RWPE2 (cell line): ENCODE results near the gene MYEOV.

Source experiments
- ATAC-seq: fragments of 200-7000 bp; cut with Tn5 transposase; 3 replicates; pipeline ENCODE4 v1.9.1; 2021; ENCODE audit warnings: low read depth
- DNase-seq: peaks from one replicate; pipeline ENCODE4 v3.0.0-alpha.2; 2020; ENCODE audit warnings: low spot score
- H3K27ac ChIP-seq: fragments of 450-650 bp; 2 replicates; pipeline ENCODE4 v1.5.1; 2017; ENCODE audit warnings: mild to moderate bottlenecking; ENCODE audit not compliant: poor library complexity, severe bottlenecking
- H3K27me3 ChIP-seq: fragments of 250-450 bp; sonication (Bioruptor Pico); 2 replicates; pipeline ENCODE4 v1.5.1; 2021; ENCODE audit warnings: mild to moderate bottlenecking, moderate library complexity; ENCODE audit not compliant: insufficient read depth, poor library complexity, severe bottlenecking
- H3K36me3 ChIP-seq: fragments of 250-450 bp; sonication (Bioruptor Pico); 2 replicates; pipeline ENCODE4 v1.5.1; 2020; ENCODE audit warnings: low read depth, mild to moderate bottlenecking, moderate library complexity
- H3K4me1 ChIP-seq: fragments of 250-450 bp; sonication (Bioruptor Pico); 2 replicates; pipeline ENCODE4 v1.5.1; 2021; ENCODE audit warnings: mild to moderate bottlenecking, moderate library complexity; ENCODE audit not compliant: insufficient read depth, poor library complexity, severe bottlenecking
- H3K4me3 ChIP-seq: fragments of 250-450 bp; sonication (Bioruptor Pico); 2 replicates; pipeline ENCODE4 v1.5.1; 2021; ENCODE audit warnings: mild to moderate bottlenecking, moderate library complexity; ENCODE audit not compliant: severe bottlenecking
- H3K9me3 ChIP-seq: fragments of 250-450 bp; sonication (Bioruptor Pico); 2 replicates; pipeline ENCODE4 v1.5.1; 2021; ENCODE audit warnings: mild to moderate bottlenecking, moderate library complexity; ENCODE audit not compliant: severe bottlenecking
- TF ChIP-seq, protein P1 (sequence below): fragments of 450-650 bp; IDR thresholded peaks from one replicate; pipeline ENCODE4 v1.5.1; 2017; ENCODE audit warnings: mild to moderate bottlenecking, moderate library complexity; ENCODE audit not compliant: poor library complexity, severe bottlenecking

Gene MYEOV

DNA sequence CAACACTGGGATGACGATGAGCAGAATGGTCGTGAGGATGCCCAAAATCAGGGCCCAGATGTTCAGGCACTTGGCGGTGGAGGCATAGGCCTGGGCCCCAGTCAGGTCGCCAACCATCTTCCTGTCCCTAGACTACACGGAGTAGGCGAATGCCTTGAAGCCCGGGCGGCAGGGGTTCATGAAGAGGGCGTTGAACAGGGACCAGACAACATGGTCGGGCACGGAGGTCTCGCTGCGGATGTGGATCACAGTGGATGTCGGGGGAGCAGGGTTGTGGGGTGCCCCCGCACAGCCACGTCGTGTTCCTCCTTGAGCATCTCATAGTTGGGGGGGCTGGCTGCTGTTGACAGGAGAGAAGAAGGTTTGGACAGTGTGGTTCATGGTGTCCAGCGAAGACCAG lies 9.5 kb downstream of the MYEOV start:
- H3K9me3 ChIP-seq, result no peaks in the 10 kb centered on the region

DNA sequence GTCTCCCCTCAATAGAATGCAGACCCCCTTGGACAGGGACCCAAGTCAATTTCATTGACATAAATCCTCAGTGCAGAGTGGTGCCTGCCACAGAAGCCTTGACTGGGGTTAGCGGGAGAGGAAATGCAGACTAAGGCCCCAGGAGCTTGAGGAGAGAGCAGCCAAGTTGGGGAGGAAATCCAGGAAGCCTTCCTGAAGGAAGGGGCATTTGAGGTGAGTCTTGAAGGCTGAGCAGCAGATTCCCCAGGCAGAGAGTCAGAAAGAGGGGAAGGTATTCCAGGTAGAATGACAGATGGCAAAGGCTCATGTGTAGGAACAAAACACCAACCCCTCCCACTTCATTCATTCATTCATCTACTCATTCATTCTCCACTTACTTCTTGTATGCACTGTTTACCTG lies 10.3 kb downstream of the MYEOV start:
- H3K9me3 ChIP-seq, result no peaks in the 10 kb centered on the region
- peaks cover 26% of the 10 kb centered on the region for H3K4me1 ChIP-seq
- no peak for DNase-seq
- H3K27me3 ChIP-seq, result no peaks in the 10 kb centered on the region
- H3K36me3 ChIP-seq, result no peaks in the 10 kb centered on the region
- H3K27ac ChIP-seq, result no peak overlapping the region
- no peak overlapping the region for H3K4me3 ChIP-seq
- no peak for ATAC-seq
- TF ChIP-seq, protein P1, sequence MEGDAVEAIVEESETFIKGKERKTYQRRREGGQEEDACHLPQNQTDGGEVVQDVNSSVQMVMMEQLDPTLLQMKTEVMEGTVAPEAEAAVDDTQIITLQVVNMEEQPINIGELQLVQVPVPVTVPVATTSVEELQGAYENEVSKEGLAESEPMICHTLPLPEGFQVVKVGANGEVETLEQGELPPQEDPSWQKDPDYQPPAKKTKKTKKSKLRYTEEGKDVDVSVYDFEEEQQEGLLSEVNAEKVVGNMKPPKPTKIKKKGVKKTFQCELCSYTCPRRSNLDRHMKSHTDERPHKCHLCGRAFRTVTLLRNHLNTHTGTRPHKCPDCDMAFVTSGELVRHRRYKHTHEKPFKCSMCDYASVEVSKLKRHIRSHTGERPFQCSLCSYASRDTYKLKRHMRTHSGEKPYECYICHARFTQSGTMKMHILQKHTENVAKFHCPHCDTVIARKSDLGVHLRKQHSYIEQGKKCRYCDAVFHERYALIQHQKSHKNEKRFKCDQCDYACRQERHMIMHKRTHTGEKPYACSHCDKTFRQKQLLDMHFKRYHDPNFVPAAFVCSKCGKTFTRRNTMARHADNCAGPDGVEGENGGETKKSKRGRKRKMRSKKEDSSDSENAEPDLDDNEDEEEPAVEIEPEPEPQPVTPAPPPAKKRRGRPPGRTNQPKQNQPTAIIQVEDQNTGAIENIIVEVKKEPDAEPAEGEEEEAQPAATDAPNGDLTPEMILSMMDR, result no peak

More for the DNA sequence above, 9.5 kb downstream of the MYEOV start:
- Histone ChIP-seq H3K4me3 (no peak overlapping the region), H3K4me1 (peaks cover 32% of the 10 kb centered on the region), H3K36me3 (no peaks in the 10 kb centered on the region), H3K27ac (peak overlapping the region; percentile 96), H3K27me3 (no peaks in the 10 kb centered on the region)
- ATAC-seq, result no peak
- no peak for DNase-seq
- TF ChIP-seq, protein P1, result no peak

- DNase-seq (no peak), ATAC-seq (no peak)
- Histone ChIP-seq H3K4me3 (no peak overlapping the region), H3K9me3 (no peaks in the 10 kb centered on the region), H3K27ac (no peak overlapping the region), H3K36me3 (no peaks in the 10 kb centered on the region), H3K27me3 (no peaks in the 10 kb centered on the region), H3K4me1 (peaks cover 26% of the 10 kb centered on the region)
- TF ChIP-seq, protein P1, result no peak
Measured at GRCh38 chr11:69304686-69305085, 10.7 kb downstream of the MYEOV start.

- no peak for ATAC-seq
- no peaks in the 10 kb centered on the region for H3K9me3 ChIP-seq
- DNase-seq, result no peak
- no peaks in the 10 kb centered on the region for H3K27me3 ChIP-seq
- no peak overlapping the region for H3K27ac ChIP-seq
- H3K4me3 ChIP-seq, result no peak overlapping the region
- TF ChIP-seq, protein P1, result no peak
- H3K36me3 ChIP-seq, result no peaks in the 10 kb centered on the region
- H3K4me1 ChIP-seq, result peaks cover 19% of the 10 kb centered on the region
Measured at GRCh38 chr11:69305885-69306540, 12.1 kb downstream of the MYEOV start.

- Histone ChIP-seq H3K27me3 (no peaks in the 10 kb centered on the region), H3K4me1 (peaks cover 11% of the 10 kb centered on the region), H3K27ac (no peak overlapping the region), H3K9me3 (no peaks in the 10 kb centered on the region), H3K36me3 (no peaks in the 10 kb centered on the region), H3K4me3 (no peak overlapping the region)
- DNase-seq, result peak; percentile 26
- TF ChIP-seq, protein P1, result no peak
- no peak for ATAC-seq
Measured at GRCh38 chr11:69306821-69307220, 12.9 kb downstream of the MYEOV start.
